Endothelial cell of umbilical vein (primary cell): ENCODE data around the gene PRRT1B. TPM values are rescaled to one million over a fixed set of nuclear protein-coding genes. Genes with fewer than 3 reads are reported as not detected.

Experiments used
- BruUV-seq: library from RNA; stranded (reverse); fragments of 400-500 nt; replicated peaks from 2 replicates; lab custom pipeline; 2021; lab: Mats Ljungman, UMichigan
- CTCF ChIA-PET: fragments of 300-600, 350-600 bp; sonication (Branson Sonifier 250); formaldehyde crosslinking; loops from one replicate; lab custom pipeline; 2021; ENCODE audit warnings: antibody characterized with exemption, inconsistent platforms; lab: Charles Lee
- POLR2A ChIA-PET: fragments of 300-600, 350-600 bp; sonication (Branson Sonifier 250); formaldehyde crosslinking; loops from one replicate; lab custom pipeline; 2021; ENCODE audit warnings: antibody characterized with exemption, inconsistent platforms; lab: Charles Lee
- DNase-seq: peaks from one replicate; pipeline ENCODE4 v3.0.0-alpha.2; 2011; ENCODE audit warnings: low read depth, low spot score
- FAIRE-seq: peaks from 2 replicates; lab custom pipeline; 2011; peaks lifted over from hg19 to GRCh38; lab: Jason Lieb, UNC
- H2AFZ ChIP-seq: 2 replicates; pipeline ENCODE4 v1.6.0; 2012; ENCODE audit warnings: low read depth, low read length, control low read depth, inconsistent platforms
- H3K27ac ChIP-seq: 2 replicates; pipeline ENCODE4 v1.5.1; 2011; ENCODE audit warnings: low read depth, mild to moderate bottlenecking, control low read depth, low read length, moderate library complexity; ENCODE audit not compliant: insufficient read depth
- H3K27me3 ChIP-seq, 2 experiments: 2 replicates each; pipeline versions ENCODE4 v1.6.0 to v1.6.1; 2011; ENCODE audit warnings: low read length in 2 of 2, mixed read lengths in 1 of 2; ENCODE audit not compliant: control insufficient read depth in 2 of 2, insufficient read depth in 2 of 2
- H3K36me3 ChIP-seq, 2 experiments: 2 replicates in 1 of 2; 3 replicates in 1 of 2; pipeline ENCODE4 v1.5.1; 2011; ENCODE audit warnings: low read length in 2 of 2, mild to moderate bottlenecking in 1 of 2, moderate library complexity in 1 of 2; ENCODE audit not compliant: control insufficient read depth in 2 of 2, insufficient read depth in 2 of 2; ENCODE audit errors: extremely low read depth in 1 of 2
- H3K4me1 ChIP-seq: 3 replicates; pipeline ENCODE4 v1.5.1; 2011; ENCODE audit warnings: mild to moderate bottlenecking, low read length; ENCODE audit not compliant: control insufficient read depth, insufficient read depth; ENCODE audit errors: extremely low read depth
- H3K4me2 ChIP-seq: 2 replicates; pipeline ENCODE4 v1.6.1; 2011; ENCODE audit warnings: low read length, control low read depth, mixed read lengths; ENCODE audit not compliant: insufficient read depth
- H3K4me3 ChIP-seq, 3 experiments: fragments of 200-600 bp in 1 of 3; sonication (generic), shearing (Covaris generic) in 1 of 3; replicated peaks in 1 of 3; 2 replicates each; pipeline ENCODE4 v1.5.1; 2011 to 2016; ENCODE audit warnings: control low read depth in 3 of 3, low read length in 3 of 3, mild to moderate bottlenecking in 2 of 3, inconsistent platforms in 1 of 3, low read depth in 1 of 3, moderate library complexity in 1 of 3; ENCODE audit not compliant: insufficient read depth in 1 of 3
- H3K79me2 ChIP-seq: 2 replicates; pipeline ENCODE4 v1.6.0; 2012; ENCODE audit warnings: low read length, inconsistent platforms; ENCODE audit not compliant: control insufficient read depth, insufficient read depth
- H3K9ac ChIP-seq: replicated peaks from 2 replicates; pipeline ENCODE3; 2011; ENCODE audit warnings: low read length, control low read depth; ENCODE audit not compliant: insufficient read depth; ENCODE audit errors: extremely low read depth
- H3K9me1 ChIP-seq: replicated peaks from 3 replicates; pipeline ENCODE4 v1.6.0; 2011; ENCODE audit warnings: mild to moderate bottlenecking, low read length; ENCODE audit not compliant: control insufficient read depth, insufficient read depth; ENCODE audit errors: extremely low read depth
- H3K9me3 ChIP-seq: replicated peaks from 2 replicates; pipeline ENCODE4 v1.5.1; 2012; ENCODE audit warnings: low read length, inconsistent platforms; ENCODE audit not compliant: control insufficient read depth, insufficient read depth
- H4K20me1 ChIP-seq: replicated peaks from 2 replicates; pipeline ENCODE3; 2011; ENCODE audit warnings: mild to moderate bottlenecking, low read length; ENCODE audit not compliant: control insufficient read depth, insufficient read depth; ENCODE audit errors: extremely low read depth
- EZH2 ChIP-seq: IDR thresholded peaks from 2 replicates; pipeline ENCODE4 v1.6.1; 2012; ENCODE audit warnings: borderline replicate concordance, low read depth, mild to moderate bottlenecking, moderate library complexity, low read length, inconsistent platforms; ENCODE audit not compliant: severe bottlenecking
- FOS ChIP-seq: IDR thresholded peaks from 2 replicates; pipeline ENCODE4 v1.6.1; 2011; ENCODE audit warnings: mild to moderate bottlenecking, low read length, moderate library complexity, borderline replicate concordance; ENCODE audit not compliant: insufficient read depth
- GATA2 ChIP-seq: IDR thresholded peaks from 2 replicates; pipeline ENCODE4 v1.7.0; 2011; ENCODE audit warnings: low read depth, mild to moderate bottlenecking, moderate library complexity, mixed read lengths, low read length; ENCODE audit not compliant: insufficient read length, insufficient read depth
- JUN ChIP-seq: IDR thresholded peaks from 2 replicates; pipeline ENCODE4 v1.6.1; 2011; ENCODE audit warnings: borderline replicate concordance, low read depth; ENCODE audit not compliant: insufficient read length, insufficient read depth
- MYC ChIP-seq: IDR thresholded peaks from one replicate; pipeline ENCODE4 v1.6.1; 2011; ENCODE audit warnings: mild to moderate bottlenecking, low read depth, low read length
- POLR2A ChIP-seq: IDR thresholded peaks from 2 replicates; pipeline ENCODE4 v1.6.1; 2012; ENCODE audit warnings: low read depth, mild to moderate bottlenecking, control low read depth, low read length
- POLR2AphosphoS5 ChIP-seq: IDR thresholded peaks from 2 replicates; pipeline ENCODE4 v1.6.1; 2012; ENCODE audit warnings: low read depth, mild to moderate bottlenecking, control low read depth, low read length, moderate library complexity; ENCODE audit not compliant: insufficient read depth
- dilution Hi-C: fragments of 300-500 bp; cut with MboI; formaldehyde crosslinking; loops from one replicate; pipeline ENCODE4 v1.15.0; 2019; ENCODE audit warnings: low sequenced_read_pairs; ENCODE audit not compliant: extremely low pct_ligation_motif_present
- intact Hi-C: fragments of 100-400 bp; cut with micrococcal nuclease; formaldehyde crosslinking; loops from one replicate; pipeline ENCODE4 v1.10.0; 2022
- polyA plus RNA-seq, 4 experiments: library from polyadenylated mRNA; depleted of rRNA in 3 of 4; stranded (reverse) in 3 of 4; unstranded in 1 of 4; fragments of >200 nt; gene quantifications; 2 replicates each; pipeline versions ENCODE4 v1.2.1 to v1.2.3, GENCODE V29; 2011 to 2012; ENCODE audit warnings: missing spikeins in 1 of 4
- total RNA-seq: library from RNA; stranded (reverse); gene quantifications from 2 replicates; pipeline ENCODE4 v1.2.3, GENCODE V29; 2021
- TF ChIP-seq, protein P1 (sequence below): IDR thresholded peaks from 2 replicates; pipeline ENCODE4 v1.6.1; 2011; ENCODE audit not compliant: insufficient read depth, insufficient read length
- TF ChIP-seq, protein P2 (sequence below), 2 donors: IDR thresholded peaks; 1 replicate in 1 of 2; 2 replicates in 1 of 2; pipeline ENCODE4 v1.5.1; 2011; ENCODE audit warnings: low read length in 2 of 2, mild to moderate bottlenecking in 2 of 2, moderate library complexity in 2 of 2, control low read depth in 1 of 2, inconsistent platforms in 1 of 2, low read depth in 1 of 2; ENCODE audit not compliant: insufficient read depth in 1 of 2; ENCODE audit errors: extremely low read depth in 1 of 2

PRRT1B gene
- total and polyA plus RNA-seq, 2 donors (not counting 3 experiments of a cell fraction or from before 2014, with no cell fraction given), result not detected

DNA sequence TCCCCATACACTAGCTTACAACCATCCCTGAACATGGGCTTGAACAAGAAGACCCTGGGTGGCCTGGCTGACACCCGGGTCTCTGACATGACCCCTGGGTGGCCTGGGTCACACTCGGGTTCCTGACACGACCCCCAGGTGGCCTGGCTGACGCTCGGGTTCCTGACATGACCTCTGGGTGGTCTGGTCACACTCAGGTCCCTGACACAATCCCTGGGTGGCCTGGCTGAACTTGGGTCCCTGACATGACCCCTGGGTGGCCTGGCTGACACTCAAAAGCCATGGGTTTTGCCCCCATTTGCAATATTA is 38.0 kb downstream of the PRRT1B start:
- dilution Hi-C loops (no loop called here), intact Hi-C loops (loop anchor here (10.0 kb wide), 1 partner anchor 48 kb away; the partner anchor contains the start of gene UCK1)
- FAIRE-seq (no peak), DNase-seq (no peak)
- H3K4me3 ChIP-seq, result no peak overlapping the region
- peaks cover 17 to 55% of the 10 kb centered on the region in 2 experiments for H3K36me3 ChIP-seq
- ChIA-PET CTCF (no interaction called here), POLR2A (no interaction called here)
- H3K27me3 ChIP-seq, result no peaks in the 10 kb centered on the region
- H3K9me3 ChIP-seq, result no peaks in the 10 kb centered on the region
- H2AFZ ChIP-seq, result no peak overlapping the region
- H3K9me1 ChIP-seq, result no peaks in the 10 kb centered on the region
- no peak overlapping the region for H3K27ac ChIP-seq
- TF ChIP-seq POLR2A (no peak), EZH2 (no peak), JUN (no peak), MYC (no peak), FOS (no peak)
- TF ChIP-seq, protein P1, sequence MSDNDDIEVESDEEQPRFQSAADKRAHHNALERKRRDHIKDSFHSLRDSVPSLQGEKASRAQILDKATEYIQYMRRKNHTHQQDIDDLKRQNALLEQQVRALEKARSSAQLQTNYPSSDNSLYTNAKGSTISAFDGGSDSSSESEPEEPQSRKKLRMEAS, result no peak
- BruUV-seq, result no TSS peak
- no peak overlapping the region for H3K9ac ChIP-seq
- no peaks in the 10 kb centered on the region for H3K4me1 ChIP-seq
- no peaks in the 10 kb centered on the region for H4K20me1 ChIP-seq
- no peaks in the 10 kb centered on the region for H3K79me2 ChIP-seq
- no peak overlapping the region for H3K4me2 ChIP-seq

DNA sequence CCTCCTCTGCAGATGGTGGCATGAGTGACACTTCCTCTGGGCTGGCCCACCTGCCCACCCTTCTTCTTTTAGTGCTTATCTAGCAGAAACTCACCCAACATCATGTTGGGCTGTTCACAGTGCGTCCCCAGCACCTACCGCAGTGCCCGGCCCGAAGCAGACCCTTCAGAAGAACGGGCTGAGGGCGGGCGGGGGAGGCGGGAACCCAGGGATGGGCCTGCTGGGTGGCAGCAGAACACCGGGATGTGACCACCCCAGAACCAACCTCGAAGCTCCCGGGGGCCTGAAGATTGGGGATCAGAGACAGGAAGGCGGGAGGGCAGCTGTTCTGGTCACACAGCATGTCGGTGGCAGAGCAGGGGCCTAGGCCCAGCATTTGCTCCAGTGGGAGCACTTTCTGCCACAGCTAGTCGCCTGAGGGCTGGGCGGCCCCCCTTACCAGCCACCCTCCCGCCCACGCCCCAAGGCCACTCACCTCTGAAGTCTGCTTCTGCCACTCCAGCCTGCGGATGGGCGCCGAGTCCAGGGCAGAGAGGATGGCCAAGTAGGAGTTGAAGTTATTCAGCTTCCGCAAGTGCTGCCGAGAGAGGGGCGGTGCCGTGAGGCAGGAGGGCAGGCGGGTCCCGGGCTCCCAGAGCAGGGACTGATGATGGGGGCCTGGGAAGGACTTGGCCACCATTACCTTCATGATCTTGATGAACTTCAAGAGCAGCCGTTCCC is 38.7 kb downstream of the PRRT1B start:
- dilution Hi-C loops, result no loop called here
- no peaks in the 10 kb centered on the region for H4K20me1 ChIP-seq
- BruUV-seq, result no TSS peak
- peaks cover 16 to 55% of the 10 kb centered on the region in 2 experiments for H3K36me3 ChIP-seq
- H3K79me2 ChIP-seq, result no peaks in the 10 kb centered on the region
- ChIA-PET POLR2A (no interaction called here), CTCF (no interaction called here)
- intact Hi-C loops, result loop anchor here (10.0 kb wide), 1 partner anchor 49 kb away; the partner anchor contains the start of gene UCK1
- DNase-seq (no peak), FAIRE-seq (no peak)
- no peak overlapping the region for H3K4me2 ChIP-seq
- H3K27ac ChIP-seq, result no peak overlapping the region
- no peaks in the 10 kb centered on the region for H3K4me1 ChIP-seq
- no peaks in the 10 kb centered on the region for H3K9me1 ChIP-seq
- TF ChIP-seq JUN (no peak), EZH2 (no peak), GATA2 (no peak), POLR2AphosphoS5 (no peak), POLR2A (no peak)
- TF ChIP-seq, protein P2, sequence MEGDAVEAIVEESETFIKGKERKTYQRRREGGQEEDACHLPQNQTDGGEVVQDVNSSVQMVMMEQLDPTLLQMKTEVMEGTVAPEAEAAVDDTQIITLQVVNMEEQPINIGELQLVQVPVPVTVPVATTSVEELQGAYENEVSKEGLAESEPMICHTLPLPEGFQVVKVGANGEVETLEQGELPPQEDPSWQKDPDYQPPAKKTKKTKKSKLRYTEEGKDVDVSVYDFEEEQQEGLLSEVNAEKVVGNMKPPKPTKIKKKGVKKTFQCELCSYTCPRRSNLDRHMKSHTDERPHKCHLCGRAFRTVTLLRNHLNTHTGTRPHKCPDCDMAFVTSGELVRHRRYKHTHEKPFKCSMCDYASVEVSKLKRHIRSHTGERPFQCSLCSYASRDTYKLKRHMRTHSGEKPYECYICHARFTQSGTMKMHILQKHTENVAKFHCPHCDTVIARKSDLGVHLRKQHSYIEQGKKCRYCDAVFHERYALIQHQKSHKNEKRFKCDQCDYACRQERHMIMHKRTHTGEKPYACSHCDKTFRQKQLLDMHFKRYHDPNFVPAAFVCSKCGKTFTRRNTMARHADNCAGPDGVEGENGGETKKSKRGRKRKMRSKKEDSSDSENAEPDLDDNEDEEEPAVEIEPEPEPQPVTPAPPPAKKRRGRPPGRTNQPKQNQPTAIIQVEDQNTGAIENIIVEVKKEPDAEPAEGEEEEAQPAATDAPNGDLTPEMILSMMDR (IDR thresholded peaks at IDR 0.05; ENCODE audit: extremely low read depth in 1 of 2, insufficient read depth in 1 of 2, low read depth in 1 of 2, low read length in 2 of 2), result no peak
- TF ChIP-seq, protein P1, result no peak
- no peak overlapping the region for H3K4me3 ChIP-seq
- no peak overlapping the region for H3K9ac ChIP-seq
- H2AFZ ChIP-seq, result no peak overlapping the region
- H3K9me3 ChIP-seq, result no peaks in the 10 kb centered on the region
- H3K27me3 ChIP-seq, result no peaks in the 10 kb centered on the region
